WTC11 (cell line): ENCODE measurements around the gene MARS2. TPM values are rescaled to one million over a fixed set of nuclear protein-coding genes. Genes with fewer than 3 reads are reported as not detected.
A peak's percentile ranks its signal among the peaks of the same experiment; 100 is the strongest.

Source experiments
- ATAC-seq: fragments of 200-7000 bp; cut with Tn5 transposase; 2 replicates; pipeline ENCODE4 v1.10.0; 2021; ENCODE audit warnings: mild to moderate bottlenecking, moderate library complexity
- CTCF ChIA-PET: fragments of 300-600 bp; sonication (Branson Sonifier 250); formaldehyde crosslinking; loops from one replicate; lab custom pipeline; 2021; ENCODE audit warnings: antibody characterized with exemption; lab: Charles Lee
- POLR2A ChIA-PET: fragments of 350-600 bp; sonication (Branson Sonifier 250); formaldehyde crosslinking; loops from one replicate; lab custom pipeline; 2021; ENCODE audit warnings: antibody characterized with exemption; lab: Charles Lee
- DNase-seq: peaks from one replicate; pipeline ENCODE4 v3.0.0; 2021; ENCODE audit warnings: low spot score
- H3K27ac Mint-ChIP-seq: 2 replicates; pipeline ENCODE4 v1.8.0; 2021; ENCODE audit warnings: mixed read lengths
- H3K27me3 Mint-ChIP-seq: 2 replicates; pipeline ENCODE4 v1.8.0; 2021; ENCODE audit warnings: low read depth, mild to moderate bottlenecking, moderate library complexity, mixed read lengths
- H3K36me3 Mint-ChIP-seq: 2 replicates; pipeline ENCODE4 v1.8.0; 2021; ENCODE audit warnings: mixed read lengths
- H3K4me1 Mint-ChIP-seq: 2 replicates; pipeline ENCODE4 v1.8.0; 2022; ENCODE audit warnings: mixed read lengths
- H3K4me3 Mint-ChIP-seq: 2 replicates; pipeline ENCODE4 v1.8.0; 2021; ENCODE audit warnings: mild to moderate bottlenecking, moderate library complexity, mixed read lengths
- H3K9me3 Mint-ChIP-seq: 2 replicates; pipeline ENCODE4 v1.8.0; 2021; ENCODE audit warnings: mixed read lengths
- AR ChIP-seq: fragments of 250-450 bp; sonication (Bioruptor Pico); IDR thresholded peaks from 2 replicates; pipeline ENCODE4 v1.9.0; 2021; ENCODE audit warnings: mild to moderate bottlenecking
- EMX1 ChIP-seq: fragments of 250-450 bp; sonication (Bioruptor Pico); IDR thresholded peaks from 2 replicates; pipeline ENCODE4 v1.8.0; 2021; ENCODE audit warnings: mild to moderate bottlenecking
- ESRRA ChIP-seq: sonication (generic); formaldehyde crosslinking; IDR thresholded peaks from 2 replicates; pipeline ENCODE4 v1.8.1; 2022; ENCODE audit warnings: mild to moderate bottlenecking, missing genetic modification reagents, borderline replicate concordance
- GABPB1 ChIP-seq: sonication (generic); formaldehyde crosslinking; IDR thresholded peaks from 2 replicates; pipeline ENCODE4 v1.8.1; 2023; ENCODE audit warnings: mild to moderate bottlenecking, missing genetic modification reagents
- IRF2 ChIP-seq: sonication (generic); formaldehyde crosslinking; IDR thresholded peaks from 2 replicates; pipeline ENCODE4 v1.8.0; 2022; ENCODE audit warnings: low read depth, missing genetic modification reagents, borderline replicate concordance
- MYBL2 ChIP-seq: sonication (generic); formaldehyde crosslinking; IDR thresholded peaks from 2 replicates; pipeline ENCODE4 v1.8.1; 2023; ENCODE audit warnings: mild to moderate bottlenecking, moderate library complexity, missing genetic modification reagents
- RORB ChIP-seq: fragments of 250-450 bp; sonication (Bioruptor Pico); IDR thresholded peaks from 2 replicates; pipeline ENCODE4 v1.9.0; 2021; ENCODE audit warnings: mild to moderate bottlenecking
- ZNF416 ChIP-seq: fragments of 250-450 bp; sonication (Bioruptor Pico); IDR thresholded peaks from 2 replicates; pipeline ENCODE4 v1.9.0; 2021; ENCODE audit warnings: mild to moderate bottlenecking, inconsistent platforms
- ZNF532 ChIP-seq: fragments of 250-450 bp; sonication (Bioruptor Pico); IDR thresholded peaks from 2 replicates; pipeline ENCODE4 v1.9.0; 2021; ENCODE audit warnings: mild to moderate bottlenecking, borderline replicate concordance
- ZNF671 ChIP-seq: fragments of 250-450 bp; sonication (Bioruptor Pico); IDR thresholded peaks from 2 replicates; pipeline ENCODE4 v1.8.0; 2021; ENCODE audit warnings: mild to moderate bottlenecking
- total RNA-seq: library from RNA; stranded (reverse); gene quantifications from 3 replicates; pipeline ENCODE4 v1.2.3, GENCODE V29; 2021
- TF ChIP-seq, protein P1 (sequence below): sonication (generic); formaldehyde crosslinking; IDR thresholded peaks from 2 replicates; pipeline ENCODE4 v1.8.1; 2023; ENCODE audit warnings: mild to moderate bottlenecking, missing genetic modification reagents, moderate library complexity
- TF ChIP-seq, protein P2 (sequence below): sonication (generic); formaldehyde crosslinking; IDR thresholded peaks from 2 replicates; pipeline ENCODE4 v1.8.1; 2022; ENCODE audit warnings: low read depth, missing genetic modification reagents, borderline replicate concordance
- TF ChIP-seq, protein P3 (sequence below): sonication (generic); formaldehyde crosslinking; IDR thresholded peaks from 2 replicates; pipeline ENCODE4 v1.8.0; 2022; ENCODE audit warnings: missing genetic modification reagents
- TF ChIP-seq, protein P4 (sequence below): sonication (generic); formaldehyde crosslinking; IDR thresholded peaks from 2 replicates; pipeline ENCODE4 v1.8.1; 2023; ENCODE audit warnings: mild to moderate bottlenecking, missing genetic modification reagents

Gene MARS2
- total RNA-seq, 1 experiment from 2014 or later: 32.2 TPM

DNA sequence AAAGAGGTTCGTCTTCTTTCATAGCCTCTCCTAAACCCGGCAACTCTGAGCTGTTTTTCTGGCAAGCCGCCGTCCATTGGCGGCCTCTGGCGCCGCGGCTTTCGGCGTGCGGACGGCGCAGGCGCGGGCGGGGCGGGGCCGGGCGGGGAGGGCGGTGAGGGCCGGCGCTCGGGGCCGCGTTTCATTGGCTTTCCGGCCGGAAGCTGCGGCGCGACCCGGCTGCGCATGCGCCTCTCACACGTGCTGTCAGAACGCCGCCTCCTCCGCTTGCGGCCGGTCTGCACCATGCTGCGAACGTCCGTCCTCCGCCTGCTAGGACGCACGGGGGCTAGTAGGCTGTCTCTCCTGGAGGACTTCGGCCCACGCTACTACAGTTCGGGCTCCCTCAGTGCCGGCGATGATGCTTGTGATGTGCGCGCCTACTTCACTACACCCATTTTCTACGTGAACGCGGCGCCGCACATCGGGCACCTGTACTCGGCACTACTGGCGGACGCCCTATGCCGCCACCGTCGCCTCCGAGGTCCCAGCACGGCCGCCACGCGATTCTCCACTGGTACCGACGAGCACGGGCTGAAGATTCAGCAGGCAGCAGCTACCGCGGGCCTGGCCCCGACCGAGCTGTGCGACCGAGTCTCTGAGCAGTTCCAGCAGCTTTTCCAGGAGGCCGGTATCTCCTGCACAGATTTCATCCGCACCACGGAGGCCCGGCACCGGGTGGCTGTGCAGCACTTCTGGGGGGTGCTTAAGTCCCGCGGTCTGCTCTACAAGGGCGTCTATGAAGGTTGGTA, at the start of gene MARS2 (continued):
- TF ChIP-seq ZNF532 (CRISPR knock-in tag) (no peak), GABPB1 (CRISPR knock-in tag) (no peak; the same call in none of the 2 replicates), IRF2 (CRISPR knock-in tag) (0 out of 2 replicates have a peak, but pooled peaks have one; percentile 53), AR (CRISPR knock-in tag) (no peak), ZNF671 (CRISPR knock-in tag) (no peak), RORB (CRISPR knock-in tag) (no peak), ESRRA (CRISPR knock-in tag) (peak; percentile 93), MYBL2 (peak; percentile 76)
- TF ChIP-seq, protein P1, sequence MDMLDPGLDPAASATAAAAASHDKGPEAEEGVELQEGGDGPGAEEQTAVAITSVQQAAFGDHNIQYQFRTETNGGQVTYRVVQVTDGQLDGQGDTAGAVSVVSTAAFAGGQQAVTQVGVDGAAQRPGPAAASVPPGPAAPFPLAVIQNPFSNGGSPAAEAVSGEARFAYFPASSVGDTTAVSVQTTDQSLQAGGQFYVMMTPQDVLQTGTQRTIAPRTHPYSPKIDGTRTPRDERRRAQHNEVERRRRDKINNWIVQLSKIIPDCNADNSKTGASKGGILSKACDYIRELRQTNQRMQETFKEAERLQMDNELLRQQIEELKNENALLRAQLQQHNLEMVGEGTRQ: peak; percentile 81
- TF ChIP-seq, protein P2, sequence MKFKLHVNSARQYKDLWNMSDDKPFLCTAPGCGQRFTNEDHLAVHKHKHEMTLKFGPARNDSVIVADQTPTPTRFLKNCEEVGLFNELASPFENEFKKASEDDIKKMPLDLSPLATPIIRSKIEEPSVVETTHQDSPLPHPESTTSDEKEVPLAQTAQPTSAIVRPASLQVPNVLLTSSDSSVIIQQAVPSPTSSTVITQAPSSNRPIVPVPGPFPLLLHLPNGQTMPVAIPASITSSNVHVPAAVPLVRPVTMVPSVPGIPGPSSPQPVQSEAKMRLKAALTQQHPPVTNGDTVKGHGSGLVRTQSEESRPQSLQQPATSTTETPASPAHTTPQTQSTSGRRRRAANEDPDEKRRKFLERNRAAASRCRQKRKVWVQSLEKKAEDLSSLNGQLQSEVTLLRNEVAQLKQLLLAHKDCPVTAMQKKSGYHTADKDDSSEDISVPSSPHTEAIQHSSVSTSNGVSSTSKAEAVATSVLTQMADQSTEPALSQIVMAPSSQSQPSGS (CRISPR knock-in tag): peak; percentile 64; the same call in 1 of the 2 replicates
- TF ChIP-seq, protein P3, sequence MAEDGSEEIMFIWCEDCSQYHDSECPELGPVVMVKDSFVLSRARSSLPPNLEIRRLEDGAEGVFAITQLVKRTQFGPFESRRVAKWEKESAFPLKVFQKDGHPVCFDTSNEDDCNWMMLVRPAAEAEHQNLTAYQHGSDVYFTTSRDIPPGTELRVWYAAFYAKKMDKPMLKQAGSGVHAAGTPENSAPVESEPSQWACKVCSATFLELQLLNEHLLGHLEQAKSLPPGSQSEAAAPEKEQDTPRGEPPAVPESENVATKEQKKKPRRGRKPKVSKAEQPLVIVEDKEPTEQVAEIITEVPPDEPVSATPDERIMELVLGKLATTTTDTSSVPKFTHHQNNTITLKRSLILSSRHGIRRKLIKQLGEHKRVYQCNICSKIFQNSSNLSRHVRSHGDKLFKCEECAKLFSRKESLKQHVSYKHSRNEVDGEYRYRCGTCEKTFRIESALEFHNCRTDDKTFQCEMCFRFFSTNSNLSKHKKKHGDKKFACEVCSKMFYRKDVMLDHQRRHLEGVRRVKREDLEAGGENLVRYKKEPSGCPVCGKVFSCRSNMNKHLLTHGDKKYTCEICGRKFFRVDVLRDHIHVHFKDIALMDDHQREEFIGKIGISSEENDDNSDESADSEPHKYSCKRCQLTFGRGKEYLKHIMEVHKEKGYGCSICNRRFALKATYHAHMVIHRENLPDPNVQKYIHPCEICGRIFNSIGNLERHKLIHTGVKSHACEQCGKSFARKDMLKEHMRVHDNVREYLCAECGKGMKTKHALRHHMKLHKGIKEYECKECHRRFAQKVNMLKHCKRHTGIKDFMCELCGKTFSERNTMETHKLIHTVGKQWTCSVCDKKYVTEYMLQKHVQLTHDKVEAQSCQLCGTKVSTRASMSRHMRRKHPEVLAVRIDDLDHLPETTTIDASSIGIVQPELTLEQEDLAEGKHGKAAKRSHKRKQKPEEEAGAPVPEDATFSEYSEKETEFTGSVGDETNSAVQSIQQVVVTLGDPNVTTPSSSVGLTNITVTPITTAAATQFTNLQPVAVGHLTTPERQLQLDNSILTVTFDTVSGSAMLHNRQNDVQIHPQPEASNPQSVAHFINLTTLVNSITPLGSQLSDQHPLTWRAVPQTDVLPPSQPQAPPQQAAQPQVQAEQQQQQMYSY (CRISPR knock-in tag): no peak

- ATAC-seq (peak; percentile 65), DNase-seq (no peak)
- ChIA-PET CTCF (no interaction called here), POLR2A (interaction anchor here (0.7 kb wide), 1 partner anchor 8 kb away, joined by 5 read pairs; no protein-coding TSS in a partner anchor)
- H3K27me3 Mint-ChIP-seq: peaks cover 25% of the 10 kb centered on the region
- TF ChIP-seq EMX1 (CRISPR knock-in tag) (no peak), ZNF416 (no peak), GABPB1 (CRISPR knock-in tag) (0 out of 2 replicates have a peak, but pooled peaks have one; percentile 36)
- TF ChIP-seq, protein P4, sequence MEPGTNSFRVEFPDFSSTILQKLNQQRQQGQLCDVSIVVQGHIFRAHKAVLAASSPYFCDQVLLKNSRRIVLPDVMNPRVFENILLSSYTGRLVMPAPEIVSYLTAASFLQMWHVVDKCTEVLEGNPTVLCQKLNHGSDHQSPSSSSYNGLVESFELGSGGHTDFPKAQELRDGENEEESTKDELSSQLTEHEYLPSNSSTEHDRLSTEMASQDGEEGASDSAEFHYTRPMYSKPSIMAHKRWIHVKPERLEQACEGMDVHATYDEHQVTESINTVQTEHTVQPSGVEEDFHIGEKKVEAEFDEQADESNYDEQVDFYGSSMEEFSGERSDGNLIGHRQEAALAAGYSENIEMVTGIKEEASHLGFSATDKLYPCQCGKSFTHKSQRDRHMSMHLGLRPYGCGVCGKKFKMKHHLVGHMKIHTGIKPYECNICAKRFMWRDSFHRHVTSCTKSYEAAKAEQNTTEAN (CRISPR knock-in tag): no peak
- H3K4me1 Mint-ChIP-seq: peaks cover 21% of the 10 kb centered on the region
- no peak overlapping the region for H3K27ac Mint-ChIP-seq
- H3K36me3 Mint-ChIP-seq: no peaks in the 10 kb centered on the region
- H3K4me3 Mint-ChIP-seq: no peak overlapping the region
- H3K9me3 Mint-ChIP-seq: peaks cover 9% of the 10 kb centered on the region
These were observed 47.6 kb upstream of the MARS2 start for GRCh38 chr2:197657562-197657961.
